G401.6 (cell line): ENCODE data around the gene CCDC181.
A peak's percentile ranks its signal among the peaks of the same experiment; 100 is the strongest.
"Not testable (repeated sequence)": the region's sequence is repeated elsewhere in the genome, so short reads cannot be mapped to it uniquely, and the experiment has no call there.

ENCODE experiments used
- FAIRE-seq: peaks from 2 replicates; lab custom pipeline; 2012; peaks lifted over from hg19 to GRCh38; lab: Jason Lieb, UNC

Gene CCDC181

DNA sequence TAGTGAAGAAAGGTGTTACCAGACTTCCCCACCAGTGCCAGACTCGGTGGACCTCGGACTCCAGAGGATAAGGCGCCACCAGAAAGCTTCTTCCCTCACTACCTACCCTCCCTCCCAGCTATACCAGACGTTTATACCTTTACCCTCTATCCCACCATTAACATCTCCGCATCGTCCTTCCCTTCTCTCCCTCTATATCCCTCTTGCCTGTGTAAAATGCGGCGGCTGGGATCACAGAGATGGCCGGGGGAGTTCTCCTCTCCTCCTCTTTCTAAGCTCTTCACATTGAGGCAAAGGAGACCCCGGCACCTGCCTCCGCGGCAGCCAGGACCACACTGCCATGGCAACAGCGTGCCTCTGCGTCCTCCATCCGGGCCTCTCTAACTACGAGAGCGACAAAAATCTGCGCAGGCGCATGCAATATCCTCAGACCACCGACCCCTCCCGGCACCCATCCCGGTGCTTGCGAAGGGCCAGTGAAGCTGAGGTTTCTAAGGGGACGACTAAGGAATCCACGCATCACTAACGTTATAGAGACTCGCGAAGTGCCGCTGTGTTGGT lies at the start of gene CCDC181:
TSS of gene CCDC181 (minus strand) at position 394 of the 561 bp plus-strand sequence. CDS start 2,547 bp downstream, outside the sequence.
- no peak for FAIRE-seq

DNA sequence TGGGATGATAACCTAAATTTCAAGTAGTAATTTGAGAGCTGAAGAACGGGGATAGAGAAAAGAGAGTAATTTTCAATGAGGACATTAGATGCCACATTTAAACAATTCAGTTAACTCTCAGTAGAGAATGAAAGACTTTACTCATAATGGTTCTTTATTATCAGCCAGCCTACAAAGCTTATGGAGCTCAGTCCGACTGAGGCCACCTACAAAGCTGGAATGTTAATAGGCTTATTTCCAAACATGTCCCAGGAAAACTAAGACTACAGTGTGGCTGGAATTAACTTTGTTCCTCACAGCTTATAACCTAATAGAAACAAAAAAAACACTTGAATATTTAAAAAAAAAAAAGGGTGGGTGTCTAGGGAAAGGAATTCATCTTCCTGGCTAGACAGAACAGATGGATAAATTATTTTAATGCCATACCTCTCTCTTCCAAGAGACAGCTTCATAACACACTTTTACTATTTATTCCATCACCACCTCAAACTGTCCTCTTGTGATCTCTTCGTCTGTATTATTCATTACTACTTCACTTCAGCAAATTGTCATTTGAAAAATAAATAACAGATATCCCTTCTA lies 48.6 kb upstream of the CCDC181 start:
- no peak for FAIRE-seq

DNA sequence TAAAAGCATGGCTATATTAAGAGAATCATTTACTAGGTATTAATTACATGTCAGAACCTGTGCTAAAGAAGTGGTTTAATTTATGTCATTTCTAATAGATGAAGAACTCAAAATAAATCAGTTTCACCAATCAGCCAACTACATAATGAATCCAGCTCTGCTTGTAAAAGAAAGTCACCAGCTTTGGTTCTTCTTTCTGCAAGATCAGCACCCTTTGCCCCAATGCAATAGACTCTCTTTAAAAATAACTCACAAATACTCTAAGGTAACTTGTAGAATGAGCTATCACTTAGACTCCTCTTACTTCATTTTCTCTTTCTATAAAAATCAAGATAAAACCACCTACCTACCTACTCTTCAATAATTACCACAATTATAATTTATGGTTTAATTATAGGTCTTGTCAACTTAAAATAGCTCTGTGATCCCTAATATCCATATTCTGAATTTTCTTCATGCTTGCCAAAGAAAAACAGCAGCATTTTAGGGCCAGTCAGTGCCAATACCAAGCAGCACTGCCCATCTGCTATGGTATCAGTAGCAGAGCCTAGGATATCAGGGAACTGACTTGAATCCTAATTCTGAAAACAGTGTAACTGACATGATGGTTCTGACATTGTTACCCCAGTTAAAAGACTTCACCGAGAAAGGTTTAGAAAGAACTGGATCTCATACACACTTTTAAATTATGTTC lies 47.2 kb upstream of the CCDC181 start:
- FAIRE-seq, result no peak

- no peak for FAIRE-seq
These were observed 46.1 kb upstream of the CCDC181 start for GRCh38 chr1:169473347-169473746.

- FAIRE-seq, result no peak
These were observed 45.5 kb upstream of the CCDC181 start for GRCh38 chr1:169472738-169473137.

DNA sequence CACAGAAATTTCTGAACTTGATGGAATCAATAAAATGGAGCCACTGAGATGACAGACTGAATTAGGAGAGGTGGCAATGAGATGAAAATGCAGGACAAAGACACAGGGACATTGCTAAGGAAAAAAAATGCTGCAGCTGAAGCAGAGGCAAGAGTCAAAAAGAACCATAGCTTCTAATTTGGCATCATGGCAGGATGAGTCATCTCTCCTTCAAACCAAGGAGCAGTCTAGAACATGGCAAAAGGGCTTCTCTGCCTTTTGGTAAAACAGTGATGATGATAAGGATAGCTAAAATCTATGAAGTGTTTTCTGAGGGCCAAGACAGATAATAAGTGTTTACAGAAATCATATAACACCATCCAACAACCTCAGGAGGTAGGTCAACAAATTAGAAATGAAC lies 41.7 kb upstream of the CCDC181 start:
- FAIRE-seq, result no peak

GRCh38 chr1:169466259-169467230 lies 39.3 kb upstream of the CCDC181 start:
- peak; percentile 68 for FAIRE-seq

- no peak for FAIRE-seq
These were observed 38.0 kb upstream of the CCDC181 start for GRCh38 chr1:169465281-169465680.

GRCh38 chr1:169462385-169462784 lies 35.1 kb upstream of the CCDC181 start:
- FAIRE-seq, result no peak

DNA sequence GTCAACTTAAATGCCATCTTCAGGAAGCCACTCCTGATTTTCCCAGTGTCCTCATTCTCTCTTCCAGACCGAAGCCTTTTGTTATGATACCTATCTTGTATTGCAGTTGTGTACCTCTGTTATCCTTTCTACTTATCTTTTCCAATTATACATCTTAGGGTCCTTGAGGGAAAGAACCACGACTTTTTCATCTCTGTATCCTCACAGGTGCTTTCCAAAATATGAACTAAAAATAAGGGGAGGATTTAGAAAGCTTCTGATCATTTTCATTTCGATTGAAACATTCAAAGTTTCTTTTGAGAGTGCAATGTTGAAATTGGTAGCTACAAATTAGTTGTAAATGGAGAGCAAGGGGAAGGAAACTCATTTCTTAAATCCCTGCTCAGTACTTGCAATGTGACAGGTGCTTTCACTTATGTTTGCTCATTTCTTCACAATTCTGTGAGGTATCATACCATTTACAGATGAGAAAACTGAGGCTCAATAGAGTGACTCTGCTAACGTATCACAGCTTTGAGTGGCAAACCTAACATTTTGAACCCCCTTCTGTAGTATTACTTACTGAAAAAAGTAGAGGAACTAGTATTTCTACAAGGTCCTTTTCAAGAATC lies 34.2 kb upstream of the CCDC181 start:
- no peak for FAIRE-seq

GRCh38 chr1:169460191-169460833 lies 33.0 kb upstream of the CCDC181 start:
- no peak for FAIRE-seq

- FAIRE-seq, result no peak
These were observed 30.2 kb upstream of the CCDC181 start for GRCh38 chr1:169457443-169457842.

GRCh38 chr1:169456029-169456428 lies 28.8 kb upstream of the CCDC181 start:
- no peak for FAIRE-seq

- no peak for FAIRE-seq
These were observed 25.6 kb upstream of the CCDC181 start for GRCh38 chr1:169452921-169453320.

- no peak for FAIRE-seq
These were observed 24.0 kb upstream of the CCDC181 start for GRCh38 chr1:169451218-169451824.

- no peak for FAIRE-seq
These were observed 16.6 kb upstream of the CCDC181 start for GRCh38 chr1:169443923-169444322.

GRCh38 chr1:169426174-169426705 lies 1.0 kb downstream of the CCDC181 start:
- FAIRE-seq, result no peak

GRCh38 chr1:169421309-169421708 lies 6.0 kb downstream of the CCDC181 start:
- no peak for FAIRE-seq

DNA sequence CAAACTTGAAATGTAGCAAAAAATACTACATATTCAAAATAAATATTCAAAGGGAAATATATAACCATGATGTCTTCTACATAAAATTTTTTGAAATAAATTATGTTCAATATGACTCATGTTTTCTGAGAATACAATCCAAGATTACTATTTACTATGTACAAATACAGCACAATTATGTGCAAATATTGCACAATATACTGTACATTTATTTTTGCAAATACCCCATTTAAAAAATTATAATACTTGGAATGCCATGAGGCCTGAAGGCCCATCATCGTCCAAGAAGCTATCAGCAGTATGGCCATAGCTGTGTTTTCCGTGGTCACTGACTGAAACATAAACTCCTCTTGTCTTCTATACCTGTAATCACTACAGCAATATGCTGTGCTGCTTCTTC lies 12.3 kb downstream of the CCDC181 start:
- FAIRE-seq, result no peak

- FAIRE-seq, result not testable (repeated sequence)
These were observed 18.9 kb downstream of the CCDC181 start for GRCh38 chr1:169408340-169408739.

DNA sequence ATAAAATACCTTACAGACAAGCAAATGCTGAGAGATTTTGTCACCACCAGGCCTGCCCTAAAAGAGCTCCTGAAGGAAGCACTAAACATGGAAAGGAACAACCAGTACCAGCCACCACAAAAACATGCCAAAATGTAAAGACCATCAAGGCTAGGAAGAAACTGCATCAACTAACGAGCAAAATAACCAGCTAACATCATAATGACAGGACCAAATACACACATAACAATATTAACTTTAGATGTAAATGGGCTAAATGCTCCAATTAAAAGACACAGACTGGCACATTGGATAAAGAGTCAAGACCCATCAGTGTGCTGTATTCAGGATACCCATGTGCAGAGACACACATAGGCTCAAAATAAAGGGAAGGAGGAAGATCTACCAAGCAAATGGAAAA lies 24.7 kb downstream of the CCDC181 start:
- FAIRE-seq, result not testable (repeated sequence)
